Activated naive CD4-positive, alpha-beta T cell treated with anti-CD3 and anti-CD28 coated beads, Interleukin-2, amount 50 U/mL, for 16 hours (primary cell): ENCODE results near the gene RAVER2.

ENCODE experiments used
- DNase-seq: peaks from one replicate; pipeline ENCODE4 v3.0.0-alpha.2; 2020

The RAVER2 gene

GRCh38 chr1:64848803-64849202, 103.9 kb downstream of the RAVER2 start:
- DNase-seq = no peak

GRCh38 chr1:64849942-64850341, 105.1 kb downstream of the RAVER2 start:
- DNase-seq = no peak

- no peak for DNase-seq
These were observed 106.0 kb downstream of the RAVER2 start for GRCh38 chr1:64850846-64851245.

GRCh38 chr1:64851664-64852063, 106.8 kb downstream of the RAVER2 start:
- DNase-seq = no peak

GRCh38 chr1:64854674-64855073, 109.8 kb downstream of the RAVER2 start:
- DNase-seq = no peak

GRCh38 chr1:64855557-64855956, 110.7 kb downstream of the RAVER2 start:
- DNase-seq = no peak

GRCh38 chr1:64856553-64856952, 111.7 kb downstream of the RAVER2 start:
- DNase-seq = no peak

- no peak for DNase-seq
These were observed 112.5 kb downstream of the RAVER2 start for GRCh38 chr1:64857347-64857746.

- no peak for DNase-seq
These were observed 116.7 kb downstream of the RAVER2 start for GRCh38 chr1:64861611-64862010.

GRCh38 chr1:64864018-64864940, 119.4 kb downstream of the RAVER2 start:
- DNase-seq = no peak

GRCh38 chr1:64865105-64865757, 120.4 kb downstream of the RAVER2 start:
- no peak for DNase-seq

GRCh38 chr1:64866689-64867088, 121.8 kb downstream of the RAVER2 start:
- no peak for DNase-seq

- DNase-seq = no peak
These were observed 122.4 kb downstream of the RAVER2 start for GRCh38 chr1:64867266-64867665.

- no peak for DNase-seq
These were observed 126.4 kb downstream of the RAVER2 start for GRCh38 chr1:64871256-64871655.

GRCh38 chr1:64872067-64872466, 127.2 kb downstream of the RAVER2 start:
- no peak for DNase-seq

- DNase-seq = no peak
These were observed 128.7 kb downstream of the RAVER2 start for GRCh38 chr1:64873576-64873975.

GRCh38 chr1:64874666-64875065, 129.8 kb downstream of the RAVER2 start:
- no peak for DNase-seq

GRCh38 chr1:64875101-64875500, 130.2 kb downstream of the RAVER2 start:
- no peak for DNase-seq

- DNase-seq = no peak
These were observed 130.7 kb downstream of the RAVER2 start for GRCh38 chr1:64875606-64876005.

GRCh38 chr1:64877151-64877550, 132.3 kb downstream of the RAVER2 start:
- no peak for DNase-seq

GRCh38 chr1:64877598-64877997, 132.7 kb downstream of the RAVER2 start:
- no peak for DNase-seq

- DNase-seq = no peak
These were observed 133.2 kb downstream of the RAVER2 start for GRCh38 chr1:64878090-64878489.

- no peak for DNase-seq
These were observed 134.2 kb downstream of the RAVER2 start for GRCh38 chr1:64878931-64879611.

GRCh38 chr1:64880449-64880848, 135.6 kb downstream of the RAVER2 start:
- no peak for DNase-seq
